ENCODE results near the gene SOWAHA.

- TF ChIP-seq CTCF (IDR thresholded peaks at IDR 0.05): no peak
- TF ChIP-seq ZFX (IDR thresholded peaks at IDR 0.05; ENCODE audit: borderline replicate concordance): no peak
These were observed 12.1 kb downstream of the SOWAHA start for GRCh38 chr5:132825033-132825833.
